Measurements from ENCODE around the gene NIBAN1. TPM values are rescaled to one million over a fixed set of nuclear protein-coding genes. Genes with fewer than 3 reads are reported as not detected.

The NIBAN1 gene
- total RNA-seq, 1 donor from 2014 or later: 68.4 TPM

Small RNAs within 50 kb of the gene (small RNA-seq; reads per million reads assigned to genes)
- not detected for gene RNA5SP72

Other genes starting within 250 kb of the NIBAN1 start
- gene EDEM3, start 219.7 kb downstream of the NIBAN1 start, total RNA-seq: 28.2 TPM
- 33.4 TPM for gene RNF2, start 71.0 kb upstream of the NIBAN1 start, total RNA-seq
- 18.3 TPM for gene TRMT1L, start 182.4 kb upstream of the NIBAN1 start, total RNA-seq
- gene SWT1, start 182.7 kb upstream of the NIBAN1 start, total RNA-seq: 15.7 TPM

Data from skeletal muscle tissue (tissue), 2 donors.